MM.1S (cell line): ENCODE measurements around the gene DYNC1LI1.
"Not testable (repeated sequence)": the region's sequence is repeated elsewhere in the genome, so short reads cannot be mapped to it uniquely, and the experiment has no call there.

Source experiments
- DNase-seq: peaks from one replicate; pipeline ENCODE4 v3.0.0-alpha.2; 2015
- H2AFZ ChIP-seq: fragments of 300-600 bp; sonication (generic); 2 replicates; pipeline ENCODE4 v1.6.0; 2016; ENCODE audit warnings: antibody characterized with exemption, low read length
- H3F3A ChIP-seq: fragments of 300-600 bp; sonication (generic); 2 replicates; pipeline ENCODE4 v1.6.1; 2016; ENCODE audit warnings: mild to moderate bottlenecking, antibody characterized with exemption, low read length, moderate library complexity, mixed read lengths; ENCODE audit not compliant: insufficient read depth
- H3K27ac ChIP-seq: fragments of 300-600 bp; sonication (generic); 2 replicates; pipeline ENCODE4 v1.5.1; 2016; ENCODE audit warnings: mild to moderate bottlenecking, low read length
- H3K27me3 ChIP-seq: fragments of 300-600 bp; sonication (generic); replicated peaks from 2 replicates; pipeline ENCODE4 v1.6.0; 2016; ENCODE audit warnings: low read length; ENCODE audit not compliant: insufficient read depth
- H3K36me3 ChIP-seq: fragments of 300-600 bp; sonication (generic); replicated peaks from 2 replicates; pipeline ENCODE4 v1.6.1; 2016; ENCODE audit warnings: mild to moderate bottlenecking, low read length, mixed read lengths; ENCODE audit not compliant: insufficient read depth
- H3K4me1 ChIP-seq: fragments of 300-600 bp; sonication (generic); 2 replicates; pipeline ENCODE4 v1.6.1; 2016; ENCODE audit warnings: low read length, mixed read lengths
- H3K4me2 ChIP-seq: fragments of 300-600 bp; sonication (generic); 2 replicates; pipeline ENCODE4 v1.6.0; 2016; ENCODE audit warnings: low read depth, low read length
- H3K4me3 ChIP-seq: fragments of 300-600 bp; sonication (generic); 2 replicates; pipeline ENCODE4 v1.5.1; 2016; ENCODE audit warnings: low read length, mixed read lengths
- H3K79me2 ChIP-seq: fragments of 300-600 bp; sonication (generic); 2 replicates; pipeline ENCODE4 v1.6.1; 2016; ENCODE audit warnings: mixed run types, low read length, mixed read lengths
- H3K9ac ChIP-seq: fragments of 300-600 bp; sonication (generic); 2 replicates; pipeline ENCODE4 v1.6.1; 2016; ENCODE audit warnings: low read length, mixed read lengths
- H3K9me2 ChIP-seq: fragments of 300-600 bp; sonication (generic); replicated peaks from 2 replicates; pipeline ENCODE4 v1.6.1; 2016; ENCODE audit warnings: mild to moderate bottlenecking, low read length, mixed read lengths; ENCODE audit not compliant: insufficient read depth
- H3K9me3 ChIP-seq: fragments of 300-600 bp; sonication (generic); replicated peaks from 2 replicates; pipeline ENCODE4 v1.6.1; 2016; ENCODE audit warnings: mild to moderate bottlenecking, low read length, mixed read lengths; ENCODE audit not compliant: insufficient read depth
- H4K20me1 ChIP-seq: fragments of 300-600 bp; sonication (generic); 2 replicates; pipeline ENCODE4 v1.6.1; 2016; ENCODE audit warnings: mild to moderate bottlenecking, low read length, moderate library complexity, mixed read lengths; ENCODE audit not compliant: insufficient read depth
- CTCF ChIP-seq: fragments of 300-600 bp; sonication (generic); IDR thresholded peaks from 2 replicates; pipeline ENCODE4 v1.5.1; 2016; ENCODE audit warnings: antibody characterized with exemption, low read length, mixed read lengths
- EZH2 ChIP-seq: fragments of 300-600 bp; sonication (generic); optimal IDR thresholded peaks from 2 replicates; pipeline ENCODE3; 2017; ENCODE audit warnings: low read depth, mild to moderate bottlenecking, antibody characterized with exemption, low read length, mixed read lengths
- EZH2phosphoT487 ChIP-seq: fragments of 300-600 bp; sonication (generic); IDR thresholded peaks from 2 replicates; pipeline ENCODE4 v1.6.1; 2018; ENCODE audit warnings: antibody characterized with exemption, low read length

DYNC1LI1 gene

GRCh38 chr3:32583708-32584107 is 13.1 kb upstream of the DYNC1LI1 start:
- no peak overlapping the region for H2AFZ ChIP-seq
- H3K4me1 ChIP-seq: no peaks in the 10 kb centered on the region
- TF ChIP-seq EZH2: no peak
- TF ChIP-seq EZH2phosphoT487: no peak
- TF ChIP-seq CTCF: no peak
- H3K9me3 ChIP-seq: no peaks in the 10 kb centered on the region
- no peak overlapping the region for H3K4me3 ChIP-seq
- H3K36me3 ChIP-seq: no peaks in the 10 kb centered on the region
- no peaks in the 10 kb centered on the region for H3F3A ChIP-seq
- H3K9me2 ChIP-seq: no peaks in the 10 kb centered on the region
- DNase-seq: no peak
- H3K9ac ChIP-seq: no peak overlapping the region
- no peak overlapping the region for H3K27ac ChIP-seq
- no peaks in the 10 kb centered on the region for H3K79me2 ChIP-seq
- no peaks in the 10 kb centered on the region for H4K20me1 ChIP-seq
- H3K27me3 ChIP-seq: no peaks in the 10 kb centered on the region
- no peak overlapping the region for H3K4me2 ChIP-seq

- H3K9ac ChIP-seq, H3K36me3 ChIP-seq, H3K9me2 ChIP-seq, H3K27me3 ChIP-seq, H3K79me2 ChIP-seq, H2AFZ ChIP-seq, H3K4me1 ChIP-seq, H3K4me2 ChIP-seq, H3K9me3 ChIP-seq, H3K4me3 ChIP-seq, H3K27ac ChIP-seq, H3F3A ChIP-seq, DNase-seq, H4K20me1 ChIP-seq: not testable (repeated sequence)
Observed at GRCh38 chr3:32578669-32579068, 8.0 kb upstream of the DYNC1LI1 start.

GRCh38 chr3:32577581-32578556 is 7.2 kb upstream of the DYNC1LI1 start:
- peak overlapping the region; percentile 63 for H3K4me2 ChIP-seq
- peak overlapping the region; percentile 52 for H2AFZ ChIP-seq
- H3K4me3 ChIP-seq: peak overlapping the region; percentile 30; the same call in 1 of the 2 replicates
- DNase-seq: no peak
- H3K4me1 ChIP-seq: peaks cover 8% of the 10 kb centered on the region
- H3K9ac ChIP-seq: peak overlapping the region; percentile 9; the same call in 1 of the 2 replicates
- no peak for TF ChIP-seq EZH2
- TF ChIP-seq EZH2phosphoT487: no peak
- TF ChIP-seq CTCF: no peak
- peak overlapping the region; percentile 40; the same call in 1 of the 2 replicates for H3K27ac ChIP-seq
- H3K9me2 ChIP-seq: no peaks in the 10 kb centered on the region
- H3K79me2 ChIP-seq: no peaks in the 10 kb centered on the region
- H4K20me1 ChIP-seq: no peaks in the 10 kb centered on the region
- H3F3A ChIP-seq: no peaks in the 10 kb centered on the region; the same call in 1 of the 2 replicates
- H3K36me3 ChIP-seq: no peaks in the 10 kb centered on the region
- no peaks in the 10 kb centered on the region for H3K9me3 ChIP-seq
- H3K27me3 ChIP-seq: no peaks in the 10 kb centered on the region

GRCh38 chr3:32577174-32577573 is 6.5 kb upstream of the DYNC1LI1 start:
- Histone ChIP-seq H3K4me2 (peak overlapping the region; percentile 63; the same call in 1 of the 2 replicates), H3K27ac (peak overlapping the region; percentile 40; the same call in 1 of the 2 replicates), H3K79me2 (no peaks in the 10 kb centered on the region), H3K4me1 (peaks cover 8% of the 10 kb centered on the region), H4K20me1 (no peaks in the 10 kb centered on the region), H3K27me3 (no peaks in the 10 kb centered on the region), H3K9me3 (no peaks in the 10 kb centered on the region), H3F3A (no peaks in the 10 kb centered on the region; the same call in 1 of the 2 replicates), H2AFZ (no peak overlapping the region), H3K9ac (no peak overlapping the region; the same call in 1 of the 2 replicates), H3K4me3 (no peak overlapping the region), H3K9me2 (no peaks in the 10 kb centered on the region), H3K36me3 (no peaks in the 10 kb centered on the region)
- DNase-seq: no peak
- no peak for TF ChIP-seq EZH2
- no peak for TF ChIP-seq EZH2phosphoT487
- no peak for TF ChIP-seq CTCF
